ENCODE results near the gene ERV3-1.
A peak's percentile ranks its signal among the peaks of the same experiment; 100 is the strongest.
"Not testable (repeated sequence)": the region's sequence is repeated elsewhere in the genome, so short reads cannot be mapped to it uniquely, and the experiment has no call there.

The ERV3-1 gene, protein sequence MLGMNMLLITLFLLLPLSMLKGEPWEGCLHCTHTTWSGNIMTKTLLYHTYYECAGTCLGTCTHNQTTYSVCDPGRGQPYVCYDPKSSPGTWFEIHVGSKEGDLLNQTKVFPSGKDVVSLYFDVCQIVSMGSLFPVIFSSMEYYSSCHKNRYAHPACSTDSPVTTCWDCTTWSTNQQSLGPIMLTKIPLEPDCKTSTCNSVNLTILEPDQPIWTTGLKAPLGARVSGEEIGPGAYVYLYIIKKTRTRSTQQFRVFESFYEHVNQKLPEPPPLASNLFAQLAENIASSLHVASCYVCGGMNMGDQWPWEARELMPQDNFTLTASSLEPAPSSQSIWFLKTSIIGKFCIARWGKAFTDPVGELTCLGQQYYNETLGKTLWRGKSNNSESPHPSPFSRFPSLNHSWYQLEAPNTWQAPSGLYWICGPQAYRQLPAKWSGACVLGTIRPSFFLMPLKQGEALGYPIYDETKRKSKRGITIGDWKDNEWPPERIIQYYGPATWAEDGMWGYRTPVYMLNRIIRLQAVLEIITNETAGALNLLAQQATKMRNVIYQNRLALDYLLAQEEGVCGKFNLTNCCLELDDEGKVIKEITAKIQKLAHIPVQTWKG
- long read RNA-seq, partial matches to known transcripts, result 0 of 31 reads
- long read RNA-seq, other reads (novel, unspliced or antisense), result 28 of 31 reads

GRCh38 chr7:65006094-65006992 lies at the start of gene ERV3-1:
Gene ERV3-1, minus strand, starts transcription at chr7:65006687. Its CDS starts 13,661 bp downstream, at chr7:64993026.
- H3K27me3 ChIP-seq (ENCODE audit: insufficient read depth, poor library complexity, severe bottlenecking), result no peaks in the 10 kb centered on the region
- TF ChIP-seq, protein P1, sequence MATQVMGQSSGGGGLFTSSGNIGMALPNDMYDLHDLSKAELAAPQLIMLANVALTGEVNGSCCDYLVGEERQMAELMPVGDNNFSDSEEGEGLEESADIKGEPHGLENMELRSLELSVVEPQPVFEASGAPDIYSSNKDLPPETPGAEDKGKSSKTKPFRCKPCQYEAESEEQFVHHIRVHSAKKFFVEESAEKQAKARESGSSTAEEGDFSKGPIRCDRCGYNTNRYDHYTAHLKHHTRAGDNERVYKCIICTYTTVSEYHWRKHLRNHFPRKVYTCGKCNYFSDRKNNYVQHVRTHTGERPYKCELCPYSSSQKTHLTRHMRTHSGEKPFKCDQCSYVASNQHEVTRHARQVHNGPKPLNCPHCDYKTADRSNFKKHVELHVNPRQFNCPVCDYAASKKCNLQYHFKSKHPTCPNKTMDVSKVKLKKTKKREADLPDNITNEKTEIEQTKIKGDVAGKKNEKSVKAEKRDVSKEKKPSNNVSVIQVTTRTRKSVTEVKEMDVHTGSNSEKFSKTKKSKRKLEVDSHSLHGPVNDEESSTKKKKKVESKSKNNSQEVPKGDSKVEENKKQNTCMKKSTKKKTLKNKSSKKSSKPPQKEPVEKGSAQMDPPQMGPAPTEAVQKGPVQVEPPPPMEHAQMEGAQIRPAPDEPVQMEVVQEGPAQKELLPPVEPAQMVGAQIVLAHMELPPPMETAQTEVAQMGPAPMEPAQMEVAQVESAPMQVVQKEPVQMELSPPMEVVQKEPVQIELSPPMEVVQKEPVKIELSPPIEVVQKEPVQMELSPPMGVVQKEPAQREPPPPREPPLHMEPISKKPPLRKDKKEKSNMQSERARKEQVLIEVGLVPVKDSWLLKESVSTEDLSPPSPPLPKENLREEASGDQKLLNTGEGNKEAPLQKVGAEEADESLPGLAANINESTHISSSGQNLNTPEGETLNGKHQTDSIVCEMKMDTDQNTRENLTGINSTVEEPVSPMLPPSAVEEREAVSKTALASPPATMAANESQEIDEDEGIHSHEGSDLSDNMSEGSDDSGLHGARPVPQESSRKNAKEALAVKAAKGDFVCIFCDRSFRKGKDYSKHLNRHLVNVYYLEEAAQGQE (IDR thresholded peaks at IDR 0.05; ENCODE audit: insufficient replicate concordance, low read depth), result peak; percentile 63
- TF ChIP-seq GABPA (IDR thresholded peaks at IDR 0.05; ENCODE audit: low read depth), result no peak
- TF ChIP-seq POLR2AphosphoS5 (IDR thresholded peaks at IDR 0.05; ENCODE audit: low read depth), result peak; percentile 84
- H3K27ac ChIP-seq (replicated peaks), result peak within 1 kb of the TSS; percentile 77
- DNase-seq (ENCODE audit: low read depth in 1 of 2, low spot score in 1 of 2), result peak; percentile 71 to 97
- H3K4me3 ChIP-seq (replicated peaks; ENCODE audit: insufficient read depth, low read length), result peak within 1 kb of the TSS; percentile 60

DNA sequence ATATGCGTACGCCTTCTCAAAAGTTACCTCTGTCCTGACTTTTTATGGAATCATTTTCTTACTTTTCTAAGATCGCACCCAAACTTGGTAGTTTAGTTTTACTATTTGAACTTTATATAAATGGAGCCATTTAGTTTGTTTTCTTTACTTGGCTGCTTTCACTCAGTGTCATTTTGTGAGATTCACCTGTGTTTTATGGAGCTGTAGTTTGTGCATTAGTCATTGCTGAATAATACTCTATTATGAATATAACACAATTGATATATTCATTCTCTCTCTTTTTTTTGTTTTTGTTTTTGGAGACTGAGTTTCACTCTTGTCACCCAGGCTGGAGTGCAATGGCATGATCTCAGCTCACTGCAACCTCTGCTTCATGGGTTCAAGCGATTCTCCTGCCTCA lies 49.3 kb upstream of the ERV3-1 start:
- H3K4me3 ChIP-seq (replicated peaks; ENCODE audit: insufficient read depth, low read length); DNase-seq (ENCODE audit: low read depth in 1 of 2, low spot score in 1 of 2); H3K27ac ChIP-seq (replicated peaks); H3K27me3 ChIP-seq (ENCODE audit: insufficient read depth, poor library complexity, severe bottlenecking): not testable (repeated sequence)

DNA sequence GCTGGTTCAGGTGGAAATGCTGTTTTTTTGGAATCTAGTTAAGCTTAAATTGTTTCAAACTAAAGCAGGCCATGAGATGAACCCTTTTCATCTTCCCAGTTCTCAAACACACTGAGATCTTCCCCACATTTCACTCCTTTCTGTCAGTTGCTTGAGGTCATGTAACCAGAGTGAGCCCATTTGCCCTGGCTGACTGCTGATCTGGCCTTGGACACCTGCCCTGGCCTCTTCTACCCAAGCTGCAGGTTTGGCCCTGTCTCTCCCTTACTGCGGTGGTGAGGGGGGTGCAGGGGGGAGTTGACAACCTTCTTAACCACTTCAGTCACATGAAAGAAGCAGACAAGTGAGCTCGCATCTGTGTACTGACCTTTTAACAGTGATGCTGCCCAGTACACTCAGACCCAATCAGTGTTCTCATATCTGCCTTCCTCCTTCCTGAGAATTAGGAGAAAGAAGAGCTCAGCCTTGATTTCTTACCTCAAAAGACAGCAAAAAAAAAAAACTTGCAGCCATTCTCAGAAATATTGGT lies 48.0 kb upstream of the ERV3-1 start:
- DNase-seq (ENCODE audit: low read depth in 1 of 2, low spot score in 1 of 2); H3K27ac ChIP-seq (replicated peaks); H3K4me3 ChIP-seq (replicated peaks; ENCODE audit: insufficient read depth, low read length); H3K27me3 ChIP-seq (ENCODE audit: insufficient read depth, poor library complexity, severe bottlenecking): not testable (repeated sequence)

DNA sequence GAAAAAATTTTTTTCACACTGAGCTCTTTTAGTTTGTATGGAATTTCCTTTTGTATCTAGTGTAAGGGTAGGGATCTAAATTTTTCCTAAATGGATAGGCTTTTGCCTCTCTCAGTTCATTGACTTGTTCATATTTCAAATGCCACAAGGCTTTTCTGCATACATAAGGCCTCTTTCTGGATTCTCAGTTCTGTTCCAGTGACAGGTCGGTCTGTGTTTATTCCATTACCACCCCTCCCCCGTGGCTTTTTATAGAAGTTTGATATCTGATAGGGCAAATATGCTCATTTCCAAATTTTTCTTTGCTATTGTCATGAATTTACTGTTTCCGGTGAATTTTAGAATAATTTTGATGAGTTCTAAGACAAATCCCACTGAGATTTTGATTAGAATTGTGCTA lies 45.2 kb upstream of the ERV3-1 start:
- not testable (repeated sequence) for H3K27me3 ChIP-seq (ENCODE audit: insufficient read depth, poor library complexity, severe bottlenecking); H3K4me3 ChIP-seq (replicated peaks; ENCODE audit: insufficient read depth, low read length); H3K27ac ChIP-seq (replicated peaks); DNase-seq (ENCODE audit: low read depth in 1 of 2, low spot score in 1 of 2)

GRCh38 chr7:65051139-65051538 lies 44.7 kb upstream of the ERV3-1 start:
- not testable (repeated sequence) for H3K27me3 ChIP-seq (ENCODE audit: insufficient read depth, poor library complexity, severe bottlenecking); DNase-seq (ENCODE audit: low read depth in 1 of 2, low spot score in 1 of 2); H3K4me3 ChIP-seq (replicated peaks; ENCODE audit: insufficient read depth, low read length); H3K27ac ChIP-seq (replicated peaks)

GRCh38 chr7:65046329-65046728 lies 39.8 kb upstream of the ERV3-1 start:
- not testable (repeated sequence) for DNase-seq (ENCODE audit: low read depth in 1 of 2, low spot score in 1 of 2)

DNA sequence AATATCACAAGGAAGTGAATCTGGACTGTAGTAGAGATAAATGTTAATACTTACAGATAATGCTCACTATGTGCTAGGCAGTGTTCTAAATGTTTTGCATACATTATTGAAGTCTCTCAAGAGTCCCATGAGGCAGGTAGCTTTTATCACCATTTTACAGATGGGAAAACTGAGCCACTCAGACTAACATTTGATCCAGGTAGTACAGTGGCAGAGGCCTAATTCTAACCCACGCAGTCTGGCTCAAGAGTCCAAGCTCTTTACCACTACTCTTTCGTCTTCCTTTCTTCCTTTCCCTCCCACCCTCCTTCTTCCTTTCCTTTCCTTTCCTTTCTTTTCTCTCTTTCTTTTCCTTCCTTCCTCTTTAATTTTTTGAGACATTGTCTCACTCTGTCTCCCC lies 39.1 kb upstream of the ERV3-1 start:
- H3K4me3 ChIP-seq (replicated peaks; ENCODE audit: insufficient read depth, low read length); DNase-seq (ENCODE audit: low read depth in 1 of 2, low spot score in 1 of 2); H3K27ac ChIP-seq (replicated peaks); H3K27me3 ChIP-seq (ENCODE audit: insufficient read depth, poor library complexity, severe bottlenecking): not testable (repeated sequence)

More at GRCh38 chr7:65046329-65046728, 39.8 kb upstream of the ERV3-1 start:
- H3K27me3 ChIP-seq (ENCODE audit: insufficient read depth, poor library complexity, severe bottlenecking); H3K4me3 ChIP-seq (replicated peaks; ENCODE audit: insufficient read depth, low read length); H3K27ac ChIP-seq (replicated peaks): not testable (repeated sequence)

DNA sequence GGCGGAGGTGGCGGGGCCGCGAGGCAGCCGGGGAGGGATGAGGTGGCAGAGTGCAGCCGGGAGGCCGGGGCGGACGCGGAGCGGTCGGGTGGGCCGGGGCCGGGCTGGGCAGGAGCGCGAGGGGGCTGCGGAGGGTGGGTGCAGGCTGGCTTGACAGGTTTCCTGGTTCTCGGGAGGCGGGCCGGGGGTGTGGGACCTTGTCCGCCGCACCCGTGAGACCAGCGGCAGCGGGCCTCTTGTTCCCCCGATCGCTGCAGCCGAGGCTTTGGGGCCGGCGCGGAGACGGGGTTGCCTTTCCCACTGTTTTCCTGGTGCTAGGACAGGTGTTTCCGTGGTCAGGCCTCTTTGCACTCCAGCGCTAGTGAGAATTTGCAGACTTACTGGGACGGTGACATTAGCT lies 32.3 kb upstream of the ERV3-1 start:
- Histone ChIP-seq H3K27ac (replicated peaks) (peak overlapping the region; percentile 53), H3K4me3 (replicated peaks; ENCODE audit: insufficient read depth, low read length) (peak overlapping the region; percentile 71)
- H3K27me3 ChIP-seq (ENCODE audit: insufficient read depth, poor library complexity, severe bottlenecking), result not testable (repeated sequence)
- DNase-seq (ENCODE audit: low read depth in 1 of 2, low spot score in 1 of 2), result peak in 1 of 2 experiments; percentile 25

Measured in HL-60 (cell line).